Erythroblast (primary cell): ENCODE measurements around the gene ADAP1.

Experiments used
- DNase-seq, 2 experiments: peaks; one replicate each; lab custom pipeline; 2025; lab: John Stamatoyannopoulos, UW
- GATA1 ChIP-seq: IDR thresholded peaks from 2 replicates; pipeline ENCODE4 v1.6.1; 2011; ENCODE audit warnings: low read depth, mild to moderate bottlenecking, control low read depth, low read length, moderate library complexity
- POLR2A ChIP-seq: IDR thresholded peaks from 2 replicates; pipeline ENCODE4 v1.6.1; 2011; ENCODE audit warnings: mild to moderate bottlenecking, low read length

The ADAP1 gene

DNA sequence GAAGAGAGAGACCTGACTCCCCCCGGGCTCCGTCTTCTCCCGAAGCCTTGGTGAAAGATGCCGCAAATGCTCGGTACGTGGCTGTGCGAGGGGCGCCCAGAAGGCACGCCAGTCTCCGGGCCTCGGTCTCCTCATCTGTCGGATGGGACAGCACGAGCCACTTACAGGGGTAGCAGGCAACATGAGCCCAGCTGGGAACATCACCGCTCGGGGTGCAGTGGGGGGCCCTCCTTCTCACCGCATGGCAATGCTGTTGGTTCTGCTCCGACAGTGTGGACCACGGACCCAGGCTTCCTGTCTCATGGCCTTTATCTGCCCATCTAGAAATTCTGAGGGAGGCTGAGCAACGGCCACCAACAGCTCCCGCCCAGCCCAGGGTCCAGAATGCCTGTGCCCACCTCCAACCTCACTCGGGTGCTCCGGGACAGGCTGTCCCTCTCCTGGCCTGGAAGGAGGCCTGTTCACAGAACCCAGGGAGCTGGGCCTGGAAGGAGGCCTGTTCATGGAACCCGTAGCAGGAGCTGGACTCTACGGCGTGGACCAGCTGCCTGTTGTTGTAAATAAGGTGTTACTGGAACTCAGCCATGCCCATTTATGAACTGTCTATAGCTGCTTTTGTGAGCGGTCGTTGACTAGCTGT, 15.8 kb downstream of the ADAP1 start:
- TF ChIP-seq GATA1 (no peak), POLR2A (no peak)
- no peak for DNase-seq

DNA sequence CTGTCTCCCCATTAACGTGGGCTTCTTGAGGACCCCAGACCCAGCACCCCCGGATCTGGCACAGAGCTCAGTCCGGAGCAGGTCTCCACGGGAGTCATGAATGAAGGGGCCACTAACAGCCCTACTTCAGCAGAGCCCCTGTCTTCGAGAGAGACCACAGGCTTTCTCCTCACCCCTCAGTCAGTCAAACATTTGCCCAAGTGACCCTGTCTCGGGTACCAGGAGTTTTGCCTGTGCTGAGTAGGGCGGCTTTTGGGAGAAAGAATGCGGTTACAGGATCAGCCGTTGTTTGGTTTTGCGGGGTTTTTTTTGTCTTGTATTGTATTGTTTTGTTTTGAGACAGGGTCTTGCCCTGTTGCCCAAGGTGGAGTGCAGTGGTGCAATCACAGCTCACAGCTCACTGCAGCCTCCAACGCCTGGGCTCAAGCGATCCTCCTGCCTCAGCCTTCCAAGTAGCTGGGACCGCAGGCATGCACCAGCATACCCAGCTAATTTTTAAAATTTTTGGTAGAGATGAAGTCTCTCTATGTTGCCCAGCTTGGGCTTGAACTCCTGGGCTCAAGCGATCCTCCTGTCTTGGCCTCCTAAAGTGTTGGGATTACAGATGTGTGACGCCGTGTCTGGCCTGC, 16.5 kb downstream of the ADAP1 start:
- no peak for DNase-seq
- no peak for TF ChIP-seq GATA1
- no peak for TF ChIP-seq POLR2A

- no peak for TF ChIP-seq GATA1
- no peak for TF ChIP-seq POLR2A
These were observed 18.0 kb downstream of the ADAP1 start for GRCh38 chr7:936386-937054.

DNA sequence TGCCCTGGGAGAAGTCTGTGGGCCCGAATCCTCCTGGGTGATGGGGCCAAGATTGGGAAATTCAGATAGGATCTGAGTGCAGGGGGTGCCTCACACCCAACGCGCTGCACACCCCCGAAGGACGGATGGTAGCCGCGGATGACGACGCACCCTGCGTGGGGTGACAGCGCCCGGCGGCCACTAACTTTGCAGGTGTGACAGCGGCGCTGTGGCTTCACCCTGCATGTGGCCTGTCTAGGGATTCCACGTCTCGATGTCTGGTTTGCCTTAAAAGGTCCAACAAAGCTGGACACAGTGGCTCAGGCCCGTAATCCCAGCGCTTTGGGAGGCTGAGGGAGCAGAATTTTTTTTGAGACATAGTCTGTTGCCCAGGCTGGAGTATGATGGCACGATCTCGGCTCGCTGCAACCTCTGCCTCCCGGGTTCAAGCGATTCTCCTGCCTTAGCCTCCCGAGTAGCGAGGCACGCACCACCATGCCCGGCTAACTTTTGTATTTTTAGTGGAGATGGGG, 18.6 kb downstream of the ADAP1 start:
- TF ChIP-seq GATA1: no peak
- no peak for TF ChIP-seq POLR2A
- no peak for DNase-seq

More at GRCh38 chr7:936386-937054, 18.0 kb downstream of the ADAP1 start:
- no peak for DNase-seq

GRCh38 chr7:935164-935873, 19.2 kb downstream of the ADAP1 start:
- no peak for TF ChIP-seq GATA1
- no peak for TF ChIP-seq POLR2A
- no peak for DNase-seq

DNA sequence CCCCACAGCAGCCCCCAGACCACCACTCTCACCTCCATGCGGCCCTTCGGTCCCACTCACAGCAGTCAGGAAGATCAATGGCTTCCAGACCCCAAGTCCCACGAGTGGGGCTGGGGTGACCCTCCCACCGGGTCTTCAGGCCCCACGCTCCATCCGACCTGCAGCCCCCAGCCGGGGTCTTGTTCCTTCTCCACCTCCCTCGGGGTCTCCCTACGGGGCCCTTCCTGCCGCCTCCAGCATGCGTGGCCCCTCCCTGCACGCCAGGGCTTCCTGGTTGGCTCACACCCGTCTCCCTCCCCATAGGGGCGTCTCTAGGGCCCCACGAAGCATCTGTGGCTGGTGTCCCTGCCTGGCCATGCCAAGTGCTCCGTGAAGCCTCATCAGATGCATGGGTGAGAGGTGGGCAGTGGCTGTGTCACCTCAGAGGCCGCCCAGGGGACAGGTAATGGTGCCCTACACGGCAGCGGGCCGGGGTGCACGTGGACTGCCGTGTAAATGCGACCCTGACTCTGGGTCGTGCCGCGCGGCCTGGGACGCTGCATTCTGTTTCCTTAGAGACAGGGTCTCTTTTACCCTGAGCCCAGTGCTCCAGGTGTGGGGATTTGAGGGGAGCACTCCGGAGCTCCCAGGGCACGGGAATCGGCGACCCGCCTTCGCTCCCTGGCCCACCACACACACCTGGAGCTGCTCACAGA, 19.9 kb downstream of the ADAP1 start:
- DNase-seq: no peak
- no peak for TF ChIP-seq POLR2A
- TF ChIP-seq GATA1: no peak

- DNase-seq: no peak
- TF ChIP-seq POLR2A (no peak), GATA1 (no peak)
These were observed 21.9 kb downstream of the ADAP1 start for GRCh38 chr7:932651-932975.

GRCh38 chr7:931871-932650, 22.4 kb downstream of the ADAP1 start:
- TF ChIP-seq POLR2A (no peak), GATA1 (no peak)
- no peak for DNase-seq

GRCh38 chr7:930975-931758, 23.3 kb downstream of the ADAP1 start:
- no peak for TF ChIP-seq GATA1
- TF ChIP-seq POLR2A: no peak
- DNase-seq: no peak

GRCh38 chr7:929311-929711, 25.2 kb downstream of the ADAP1 start:
- no peak for DNase-seq
- no peak for TF ChIP-seq GATA1
- no peak for TF ChIP-seq POLR2A

DNA sequence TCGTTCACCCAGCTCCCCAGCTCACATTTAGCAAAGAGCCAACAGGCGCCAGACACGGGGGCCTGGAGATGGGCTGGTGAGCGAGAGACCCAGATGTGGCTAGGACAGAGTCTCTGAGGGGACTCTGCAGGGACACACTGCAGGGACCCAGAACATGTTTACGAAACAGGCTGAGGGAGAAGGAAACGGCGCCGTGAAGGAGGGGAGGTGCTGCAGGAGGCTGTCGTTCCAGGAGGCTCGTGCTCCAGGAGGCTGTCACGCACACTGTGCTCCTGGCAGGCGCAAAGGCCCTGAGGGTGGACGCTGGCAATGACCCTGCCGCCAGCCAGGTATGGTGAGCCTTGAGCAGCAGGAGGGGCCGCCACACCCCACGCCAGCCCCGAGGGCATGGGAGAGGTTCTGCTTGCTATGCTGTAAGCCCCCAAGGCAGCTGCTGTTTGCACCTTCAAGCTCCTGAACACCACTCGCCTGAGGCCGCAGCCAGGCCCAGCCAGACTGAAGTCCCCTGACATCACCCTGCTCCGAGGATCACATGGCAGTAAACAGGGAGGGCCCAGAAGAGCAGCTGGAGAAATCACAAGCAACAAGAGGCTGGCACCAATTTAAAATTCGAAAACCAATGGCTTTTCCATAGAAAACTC, 27.3 kb downstream of the ADAP1 start:
- DNase-seq: no peak

More for the DNA sequence above, 27.3 kb downstream of the ADAP1 start:
- TF ChIP-seq GATA1: no peak
- no peak for TF ChIP-seq POLR2A
